ENCODE measurements around the gene ANKFY1.

The ANKFY1 gene

DNA sequence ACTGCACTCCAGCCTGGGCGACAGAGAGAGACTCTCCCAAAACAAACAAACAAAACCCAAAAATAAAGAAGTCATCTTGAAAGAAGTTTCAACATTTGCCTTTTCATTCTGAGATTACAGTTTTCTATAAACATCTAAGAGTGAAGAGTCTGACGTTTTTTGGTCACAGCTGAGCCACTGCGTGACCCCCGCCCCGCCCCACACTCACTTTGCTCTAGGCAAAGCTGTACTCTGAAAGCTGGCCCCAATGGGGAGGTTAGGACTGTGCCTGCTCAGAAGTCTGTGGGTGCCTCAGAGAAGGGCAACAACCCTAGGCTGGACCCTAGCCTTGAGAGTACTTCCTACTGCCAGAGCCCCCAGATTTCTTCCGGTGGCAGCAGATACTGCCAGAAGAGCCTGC, 101.5 kb downstream of the ANKFY1 start:
- no peak overlapping the region for H3K4me3 ChIP-seq (ENCODE audit: low read depth, low read length)
- TF ChIP-seq, protein P1, sequence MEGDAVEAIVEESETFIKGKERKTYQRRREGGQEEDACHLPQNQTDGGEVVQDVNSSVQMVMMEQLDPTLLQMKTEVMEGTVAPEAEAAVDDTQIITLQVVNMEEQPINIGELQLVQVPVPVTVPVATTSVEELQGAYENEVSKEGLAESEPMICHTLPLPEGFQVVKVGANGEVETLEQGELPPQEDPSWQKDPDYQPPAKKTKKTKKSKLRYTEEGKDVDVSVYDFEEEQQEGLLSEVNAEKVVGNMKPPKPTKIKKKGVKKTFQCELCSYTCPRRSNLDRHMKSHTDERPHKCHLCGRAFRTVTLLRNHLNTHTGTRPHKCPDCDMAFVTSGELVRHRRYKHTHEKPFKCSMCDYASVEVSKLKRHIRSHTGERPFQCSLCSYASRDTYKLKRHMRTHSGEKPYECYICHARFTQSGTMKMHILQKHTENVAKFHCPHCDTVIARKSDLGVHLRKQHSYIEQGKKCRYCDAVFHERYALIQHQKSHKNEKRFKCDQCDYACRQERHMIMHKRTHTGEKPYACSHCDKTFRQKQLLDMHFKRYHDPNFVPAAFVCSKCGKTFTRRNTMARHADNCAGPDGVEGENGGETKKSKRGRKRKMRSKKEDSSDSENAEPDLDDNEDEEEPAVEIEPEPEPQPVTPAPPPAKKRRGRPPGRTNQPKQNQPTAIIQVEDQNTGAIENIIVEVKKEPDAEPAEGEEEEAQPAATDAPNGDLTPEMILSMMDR (IDR thresholded peaks at IDR 0.05; ENCODE audit: low read depth, low read length), result no peak

DNA sequence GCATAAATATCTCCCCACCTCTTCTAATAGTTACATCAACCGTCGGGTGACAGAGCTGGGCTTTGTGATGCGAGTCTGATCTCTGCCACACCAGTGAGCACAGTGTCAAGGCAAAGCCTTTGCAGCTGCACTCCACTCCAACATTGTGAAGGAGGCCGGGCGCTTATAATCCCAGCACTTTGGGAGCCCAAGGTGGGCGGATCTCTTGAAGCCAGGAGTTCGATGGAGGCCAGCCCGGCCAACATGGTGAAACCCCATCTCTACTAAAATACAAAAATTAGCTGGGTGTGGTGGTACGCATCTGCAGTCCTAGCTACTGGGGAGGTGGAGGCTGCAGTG, 101.8 kb downstream of the ANKFY1 start:
- H3K4me3 ChIP-seq (ENCODE audit: low read depth, low read length), result no peak overlapping the region
- TF ChIP-seq, protein P1 (IDR thresholded peaks at IDR 0.05; ENCODE audit: low read depth, low read length), result no peak

DNA sequence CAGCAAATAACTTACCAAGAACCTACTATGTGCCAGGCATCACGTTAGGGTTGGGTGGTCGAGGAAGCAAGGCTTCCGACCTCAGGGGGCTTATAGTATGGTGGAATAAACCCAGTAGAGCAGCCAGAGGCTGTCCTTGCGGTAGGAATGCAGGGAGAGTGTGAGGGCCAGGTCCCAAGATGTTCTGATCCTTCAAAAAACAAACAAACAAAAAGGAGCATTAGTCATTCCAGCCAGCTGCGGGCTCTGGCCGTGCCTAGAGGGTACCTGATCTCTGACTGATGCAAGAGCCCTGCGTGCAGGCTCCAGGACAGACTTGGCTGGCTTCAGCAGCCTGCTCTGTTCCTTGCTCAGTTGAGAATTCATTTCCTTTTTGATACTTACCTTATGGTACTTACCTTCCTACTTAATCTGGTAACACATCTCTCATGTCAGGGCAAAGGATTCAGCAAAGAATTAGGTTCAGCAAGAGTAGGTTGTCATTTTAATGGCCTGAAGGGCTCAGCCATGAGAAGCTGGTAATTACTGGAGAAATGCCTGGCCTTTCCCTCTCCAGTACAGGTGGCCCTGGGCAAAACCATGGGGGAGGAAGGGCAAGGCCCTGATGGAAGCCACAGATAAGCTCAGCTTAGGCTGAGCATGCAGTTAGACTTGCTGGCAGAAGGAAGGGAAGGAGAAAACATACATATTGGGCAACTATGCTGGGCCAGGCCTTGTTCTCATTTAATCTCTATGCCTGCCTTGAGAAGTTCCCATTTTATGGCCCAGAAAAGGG, 102.4 kb downstream of the ANKFY1 start:
- TF ChIP-seq, protein P1 (IDR thresholded peaks at IDR 0.05; ENCODE audit: low read depth, low read length), result peak; percentile 54

DNA sequence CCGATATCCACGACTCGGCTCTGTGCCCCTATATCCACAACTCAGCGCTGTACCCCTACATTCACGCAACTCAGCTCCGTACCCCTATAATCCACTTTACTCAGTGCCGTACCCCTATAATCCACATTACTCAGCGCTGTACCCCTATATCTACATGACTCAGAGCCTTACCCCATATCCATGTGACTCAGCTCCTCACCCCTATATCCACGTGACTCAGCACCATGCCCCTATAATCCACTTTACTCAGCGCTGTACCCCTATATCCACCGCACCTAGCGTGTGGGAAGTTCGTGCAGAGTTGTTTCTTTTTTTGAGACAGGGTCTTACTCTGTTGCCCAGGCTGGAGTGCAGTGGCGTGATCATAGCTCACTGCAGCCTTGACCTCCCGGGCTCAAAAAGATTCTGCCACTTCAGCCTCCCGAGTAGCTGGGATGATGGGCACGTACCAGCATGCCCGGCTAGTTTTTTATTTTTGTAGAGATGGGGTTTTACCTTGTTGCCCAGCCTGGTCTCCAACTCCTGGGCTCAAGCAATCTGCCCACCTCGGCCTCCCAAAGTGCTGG, 103.4 kb downstream of the ANKFY1 start:
- no peak overlapping the region for H3K4me3 ChIP-seq (ENCODE audit: low read depth, low read length)
- TF ChIP-seq, protein P1 (IDR thresholded peaks at IDR 0.05; ENCODE audit: low read depth, low read length), result no peak

More for the DNA sequence above, 102.4 kb downstream of the ANKFY1 start:
- H3K4me3 ChIP-seq (ENCODE audit: low read depth, low read length), result no peak overlapping the region

DNA sequence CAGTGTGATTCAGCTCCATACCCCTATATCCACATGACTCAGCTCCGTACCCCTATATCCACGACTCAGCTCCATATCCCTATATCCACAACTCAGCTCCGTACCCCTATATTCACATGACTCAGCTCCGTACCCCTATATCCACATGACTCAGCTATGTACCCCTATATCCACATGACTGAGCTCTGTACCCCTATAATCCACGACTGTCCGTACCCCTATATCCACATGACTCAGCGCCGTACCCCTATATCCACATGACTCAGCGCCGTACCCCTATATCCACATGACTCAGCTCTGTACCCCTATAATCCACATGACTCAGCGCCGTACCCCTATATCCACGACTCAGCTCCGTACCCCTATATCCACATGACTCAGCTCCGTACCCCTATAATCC, 104.0 kb downstream of the ANKFY1 start:
- no peak overlapping the region for H3K4me3 ChIP-seq (ENCODE audit: low read depth, low read length)
- TF ChIP-seq, protein P1 (IDR thresholded peaks at IDR 0.05; ENCODE audit: low read depth, low read length), result no peak

DNA sequence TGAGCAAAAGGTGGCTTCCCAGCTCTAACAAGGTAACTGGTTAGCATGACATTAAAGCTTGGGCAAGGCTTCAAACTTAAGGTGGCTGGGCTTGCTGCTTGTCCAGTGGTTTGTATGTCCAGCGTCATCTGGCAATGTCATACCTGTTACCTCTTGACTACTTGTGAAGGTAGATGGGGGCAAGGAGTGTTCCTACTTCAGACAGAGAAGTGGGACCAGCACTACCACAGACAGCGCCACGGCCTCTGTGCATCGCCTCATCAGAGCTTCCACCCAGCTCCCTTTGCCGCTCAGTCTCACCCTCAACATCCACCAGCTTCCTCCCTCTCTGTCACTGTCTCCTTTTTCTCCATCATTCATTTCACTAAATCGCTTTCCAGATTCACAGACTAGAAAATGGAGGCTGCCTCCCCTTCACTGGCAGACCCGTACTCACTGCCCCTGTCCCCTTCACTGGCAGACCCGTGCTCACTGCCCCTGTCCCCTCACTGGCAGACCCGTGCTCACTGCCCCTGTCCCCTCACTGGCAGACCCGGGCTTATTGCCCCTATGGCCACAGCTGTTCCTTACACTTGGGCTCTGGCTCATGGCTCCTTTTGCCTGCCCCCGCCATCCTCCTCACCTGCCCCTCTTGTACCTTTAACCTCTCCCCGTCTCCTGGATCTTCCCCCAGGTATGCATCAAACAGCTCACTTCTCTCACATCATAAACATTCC, 106.0 kb downstream of the ANKFY1 start:
- H3K4me3 ChIP-seq (ENCODE audit: low read depth, low read length), result no peak overlapping the region
- TF ChIP-seq, protein P1 (IDR thresholded peaks at IDR 0.05; ENCODE audit: low read depth, low read length), result no peak

All from WI38 (cell line).